GM12874 (cell line): Measurements from ENCODE around the gene GRM3.

Experiments
- TF ChIP-seq, protein P1 (sequence below): IDR thresholded peaks from 2 replicates; pipeline ENCODE4 v1.5.1; 2011; ENCODE audit warnings: low read depth, mild to moderate bottlenecking, control low read depth, low read length, moderate library complexity; ENCODE audit not compliant: insufficient read depth

Gene GRM3

DNA sequence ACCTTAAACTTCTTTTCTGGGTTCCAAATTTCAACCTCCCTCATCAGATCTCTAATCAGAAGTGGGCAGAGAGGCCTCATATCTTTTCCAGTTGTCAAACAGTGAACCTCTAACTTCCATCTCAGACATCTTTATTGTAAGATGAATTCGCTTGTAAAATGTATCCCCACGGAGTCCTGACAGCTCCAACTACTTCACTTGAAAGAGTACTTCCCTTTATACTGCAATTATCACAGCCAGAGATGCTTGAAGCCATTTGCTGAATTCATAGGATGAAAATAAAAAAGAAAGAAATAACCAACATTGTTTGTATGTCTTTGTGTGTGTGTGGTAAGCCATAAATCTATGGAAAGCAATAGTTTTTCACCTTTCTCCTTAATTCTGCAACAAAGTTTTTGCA is 175.2 kb downstream of the GRM3 start:
- TF ChIP-seq, protein P1, sequence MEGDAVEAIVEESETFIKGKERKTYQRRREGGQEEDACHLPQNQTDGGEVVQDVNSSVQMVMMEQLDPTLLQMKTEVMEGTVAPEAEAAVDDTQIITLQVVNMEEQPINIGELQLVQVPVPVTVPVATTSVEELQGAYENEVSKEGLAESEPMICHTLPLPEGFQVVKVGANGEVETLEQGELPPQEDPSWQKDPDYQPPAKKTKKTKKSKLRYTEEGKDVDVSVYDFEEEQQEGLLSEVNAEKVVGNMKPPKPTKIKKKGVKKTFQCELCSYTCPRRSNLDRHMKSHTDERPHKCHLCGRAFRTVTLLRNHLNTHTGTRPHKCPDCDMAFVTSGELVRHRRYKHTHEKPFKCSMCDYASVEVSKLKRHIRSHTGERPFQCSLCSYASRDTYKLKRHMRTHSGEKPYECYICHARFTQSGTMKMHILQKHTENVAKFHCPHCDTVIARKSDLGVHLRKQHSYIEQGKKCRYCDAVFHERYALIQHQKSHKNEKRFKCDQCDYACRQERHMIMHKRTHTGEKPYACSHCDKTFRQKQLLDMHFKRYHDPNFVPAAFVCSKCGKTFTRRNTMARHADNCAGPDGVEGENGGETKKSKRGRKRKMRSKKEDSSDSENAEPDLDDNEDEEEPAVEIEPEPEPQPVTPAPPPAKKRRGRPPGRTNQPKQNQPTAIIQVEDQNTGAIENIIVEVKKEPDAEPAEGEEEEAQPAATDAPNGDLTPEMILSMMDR, result no peak

DNA sequence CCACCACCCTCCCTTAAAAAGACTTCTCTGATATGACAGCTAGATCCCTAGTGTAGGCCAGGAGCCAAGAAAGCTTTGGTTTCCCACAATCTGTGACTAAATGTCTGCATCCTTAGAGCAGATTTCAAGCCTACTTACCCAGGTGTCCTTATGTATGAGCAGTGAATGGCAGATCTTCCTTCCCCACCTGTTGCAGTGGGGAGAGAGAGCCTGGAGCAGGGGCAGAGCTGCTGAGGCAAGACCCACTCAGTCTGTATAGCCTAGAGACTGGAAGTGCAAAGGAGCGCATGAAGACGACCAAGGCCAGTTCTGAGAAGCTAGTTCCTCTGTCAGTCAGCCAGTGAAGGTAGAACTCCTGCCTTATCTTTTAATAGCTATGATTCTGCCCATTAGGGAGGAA is 180.1 kb downstream of the GRM3 start:
- TF ChIP-seq, protein P1, result no peak

DNA sequence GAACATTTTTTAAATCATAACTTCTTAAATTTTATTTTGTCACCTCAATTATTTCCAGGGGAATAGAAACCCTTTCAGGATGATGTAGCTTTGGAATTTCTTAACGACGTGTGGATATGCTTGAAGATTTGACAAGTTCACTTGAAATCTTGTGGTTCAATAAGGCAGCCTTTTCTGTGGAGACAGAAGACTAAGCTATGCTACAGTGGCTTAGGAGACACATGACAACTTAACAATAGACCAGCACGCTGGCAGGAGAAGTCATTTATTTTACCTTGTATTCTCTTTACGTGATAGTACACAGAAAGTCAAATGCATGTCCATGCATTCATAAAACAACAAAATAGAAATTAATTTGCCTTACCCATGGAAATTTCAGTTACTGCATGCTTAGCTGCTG is 181.6 kb downstream of the GRM3 start:
- TF ChIP-seq, protein P1, result no peak

DNA sequence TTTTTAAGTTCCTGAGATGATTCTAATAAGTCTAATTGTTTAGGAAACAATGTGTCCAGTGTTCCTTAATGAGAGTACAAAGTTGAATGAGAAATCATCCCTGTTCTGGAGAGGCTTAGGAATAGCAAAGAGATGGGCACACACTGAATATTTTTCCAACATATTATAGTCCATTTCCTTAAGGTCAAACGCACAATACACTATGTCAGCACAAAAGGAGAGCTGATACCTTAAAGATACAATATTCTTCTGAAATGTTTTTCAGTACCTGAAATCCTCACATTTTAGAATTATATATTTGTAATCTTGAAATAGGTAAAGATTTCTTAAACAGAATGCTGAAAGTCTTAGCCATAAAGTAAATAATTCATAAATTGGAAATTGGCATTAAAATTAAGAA is 183.2 kb downstream of the GRM3 start:
- TF ChIP-seq, protein P1, result no peak

DNA sequence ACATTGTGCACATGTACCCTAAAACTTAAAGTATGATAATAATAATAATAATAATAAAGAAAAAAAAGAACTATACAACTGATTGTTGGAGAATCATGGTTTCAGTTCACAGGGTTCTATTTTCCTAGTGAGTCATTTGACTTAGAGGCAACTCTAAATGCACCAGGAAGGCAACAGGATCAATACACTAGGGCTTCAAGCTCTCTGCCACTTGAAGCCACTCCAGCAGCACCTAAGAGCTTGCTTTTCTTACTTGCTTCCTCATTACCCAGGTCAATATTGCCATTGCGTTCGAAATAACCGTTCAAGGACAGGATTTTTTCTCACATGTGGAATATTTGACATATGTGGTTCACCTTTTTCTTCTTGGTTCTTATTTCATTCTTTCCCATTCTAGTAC is 189.7 kb downstream of the GRM3 start:
- TF ChIP-seq, protein P1, result no peak

DNA sequence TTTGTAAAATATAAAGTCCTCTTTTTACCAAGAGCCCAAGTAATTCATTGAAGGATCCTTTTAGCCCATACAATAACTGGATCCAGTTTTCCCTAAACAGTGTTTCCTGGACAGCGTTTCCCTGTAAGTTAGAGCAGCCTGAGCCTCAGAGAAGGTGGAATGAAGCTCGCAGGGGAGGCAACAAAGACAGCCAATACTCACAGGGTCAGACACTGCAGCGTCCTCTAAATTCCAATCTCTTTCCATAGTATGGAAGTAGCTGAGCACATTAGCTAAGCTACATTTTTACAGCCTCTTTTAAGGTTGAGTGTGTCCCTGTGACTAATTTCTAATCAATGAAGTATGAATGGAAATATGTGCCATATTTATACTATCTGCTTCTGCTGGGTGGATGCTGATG is 193.5 kb downstream of the GRM3 start:
- TF ChIP-seq, protein P1, result no peak

DNA sequence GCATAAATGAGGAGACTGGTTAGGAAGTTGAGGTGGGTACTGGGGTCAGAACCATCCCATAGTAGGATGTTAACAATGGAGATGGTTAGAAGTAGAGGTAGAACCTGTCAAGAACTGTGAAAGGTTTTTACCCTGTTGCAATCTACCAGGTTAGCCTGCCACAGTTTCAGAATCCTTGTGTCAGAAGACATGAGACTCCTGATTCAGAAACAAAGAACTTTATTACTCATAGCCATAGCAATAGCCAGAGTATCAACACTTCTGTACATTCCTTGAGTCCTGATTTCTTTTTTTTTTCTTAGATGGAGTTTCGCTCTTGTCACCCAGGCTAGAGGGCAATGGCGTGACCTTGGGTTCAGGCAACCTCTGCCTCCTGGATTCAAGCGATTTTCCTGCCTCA is 200.9 kb downstream of the GRM3 start:
- TF ChIP-seq, protein P1, result no peak
